Measurements from ENCODE around the gene GARS1.
A peak's percentile ranks its signal among the peaks of the same experiment; 100 is the strongest.
"Not testable (repeated sequence)": the region's sequence is repeated elsewhere in the genome, so short reads cannot be mapped to it uniquely, and the experiment has no call there.

GARS1 gene

DNA sequence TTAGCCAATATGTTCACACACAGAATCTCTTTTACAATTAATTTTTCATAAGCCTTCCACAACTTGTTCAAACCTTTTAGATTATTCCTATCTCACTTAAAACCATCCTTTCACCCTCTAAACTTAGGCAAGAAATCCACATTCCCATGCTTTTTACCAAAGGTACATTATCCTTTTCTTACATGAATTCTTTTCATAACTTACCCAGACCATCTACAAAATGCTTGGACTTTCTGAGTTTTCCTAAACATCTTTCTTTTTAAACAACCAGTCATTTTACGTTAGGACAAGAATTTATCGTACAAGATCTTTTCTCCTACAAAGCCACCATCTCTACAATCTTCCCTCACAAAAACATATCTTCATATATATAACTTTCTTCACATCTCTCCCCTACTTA lies 18.8 kb upstream of the GARS1 start:
- no peak for DNase-seq

GRCh38 chr7:30583181-30583580 lies 11.5 kb upstream of the GARS1 start:
- no peak for DNase-seq

DNA sequence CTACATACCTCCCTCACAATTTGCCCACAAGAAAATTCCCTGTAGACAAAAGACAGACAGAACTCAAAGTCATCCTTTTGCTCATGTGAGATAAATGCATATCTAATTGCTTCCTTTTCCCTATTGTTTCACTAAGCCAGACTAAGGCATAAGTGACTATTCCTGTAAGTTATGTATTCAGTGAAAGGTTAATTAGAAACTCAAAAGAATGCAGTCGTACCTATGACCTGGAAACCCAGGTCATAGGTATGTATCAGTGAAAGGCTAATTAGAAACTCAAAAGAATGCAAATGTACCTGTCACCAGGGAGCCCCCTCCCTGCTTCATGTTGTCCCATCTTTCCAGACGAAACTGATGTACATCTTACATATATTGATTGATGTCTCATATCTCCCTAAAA lies 10.3 kb upstream of the GARS1 start:
- DNase-seq: no peak

DNA sequence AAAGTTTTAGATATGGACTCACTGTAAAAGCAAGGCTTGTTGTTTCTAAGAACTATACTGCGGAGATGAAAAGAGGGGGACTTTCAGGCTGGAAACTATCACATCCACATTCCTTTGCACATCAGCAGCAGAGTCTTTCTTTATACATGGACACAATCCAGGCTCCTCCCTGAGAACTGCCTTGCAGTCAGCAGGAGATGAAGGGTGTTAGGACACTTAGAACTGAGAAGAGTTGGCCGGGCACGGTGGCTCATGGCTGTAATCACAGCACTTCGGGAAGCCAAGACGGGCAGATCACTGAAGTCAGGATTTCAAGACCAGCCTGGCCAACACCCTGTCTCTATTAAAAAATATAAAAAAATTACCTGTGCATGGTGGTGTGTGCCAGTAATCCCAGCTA lies 9.7 kb upstream of the GARS1 start:
- no peak for DNase-seq

DNA sequence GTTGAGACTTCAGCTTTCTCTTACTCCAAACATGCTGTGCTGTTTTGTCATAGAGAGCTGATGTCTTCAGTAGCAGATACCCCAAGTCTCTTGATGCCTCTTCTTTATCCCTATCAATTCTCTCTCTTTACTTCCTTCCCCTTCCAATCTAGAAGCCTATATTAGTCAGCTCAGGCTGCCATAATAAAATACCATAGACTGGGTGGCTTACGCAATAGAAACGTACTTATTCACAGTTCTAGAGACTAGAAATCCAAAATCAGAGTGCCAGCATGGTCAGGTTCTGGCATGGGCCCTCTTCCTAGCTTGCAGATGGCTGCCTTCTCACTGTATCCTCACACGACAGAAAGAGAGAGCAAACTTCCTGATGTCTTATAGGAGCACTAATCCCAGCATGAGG lies 9.0 kb upstream of the GARS1 start:
- DNase-seq: no peak

- DNase-seq: not testable (repeated sequence)
These were observed 7.1 kb upstream of the GARS1 start for GRCh38 chr7:30587547-30587946.

DNA sequence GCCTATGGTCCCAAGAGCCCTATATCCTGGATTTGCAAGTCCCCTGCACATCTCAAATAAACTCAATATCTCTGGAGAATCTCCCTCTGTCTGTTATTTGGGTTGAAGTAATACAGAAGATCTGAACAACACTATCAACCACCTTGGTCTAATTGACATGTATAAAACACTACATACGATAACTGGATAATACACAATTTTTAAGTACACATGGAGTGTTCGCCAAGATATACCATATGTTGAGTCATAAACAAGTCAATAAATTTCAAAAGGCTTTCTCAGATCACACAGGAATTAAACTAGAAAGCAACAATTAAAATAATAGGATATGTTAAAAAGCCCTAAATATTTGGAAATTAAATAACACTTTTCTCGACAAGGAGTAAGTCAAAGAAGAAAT lies 5.6 kb upstream of the GARS1 start:
- no peak for DNase-seq

DNA sequence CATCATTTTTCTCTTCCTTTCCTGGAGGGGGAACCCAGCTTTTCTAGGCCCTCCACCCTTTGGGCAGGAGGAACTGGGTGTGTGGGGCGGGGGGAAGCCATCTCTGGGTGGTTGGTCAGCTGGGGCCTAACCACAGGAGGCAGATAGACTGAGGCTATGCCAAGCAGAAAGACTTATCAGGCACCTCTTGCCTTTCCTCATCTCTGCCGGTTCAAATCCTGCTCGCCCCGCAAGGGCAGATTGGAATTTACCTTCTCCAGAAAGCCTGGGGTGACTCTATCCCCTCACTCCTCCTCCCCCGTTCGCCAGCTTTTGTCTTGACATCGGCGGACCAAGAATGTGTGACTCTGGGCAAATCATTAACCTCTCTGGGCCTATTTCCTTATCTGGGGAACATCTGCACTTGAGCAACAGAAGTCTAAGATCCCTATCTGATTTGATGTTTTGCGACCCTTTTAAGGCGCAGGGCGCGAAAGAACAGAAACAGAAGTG lies 584 bp upstream of the GARS1 start:
- peak; percentile 66 for DNase-seq

DNA sequence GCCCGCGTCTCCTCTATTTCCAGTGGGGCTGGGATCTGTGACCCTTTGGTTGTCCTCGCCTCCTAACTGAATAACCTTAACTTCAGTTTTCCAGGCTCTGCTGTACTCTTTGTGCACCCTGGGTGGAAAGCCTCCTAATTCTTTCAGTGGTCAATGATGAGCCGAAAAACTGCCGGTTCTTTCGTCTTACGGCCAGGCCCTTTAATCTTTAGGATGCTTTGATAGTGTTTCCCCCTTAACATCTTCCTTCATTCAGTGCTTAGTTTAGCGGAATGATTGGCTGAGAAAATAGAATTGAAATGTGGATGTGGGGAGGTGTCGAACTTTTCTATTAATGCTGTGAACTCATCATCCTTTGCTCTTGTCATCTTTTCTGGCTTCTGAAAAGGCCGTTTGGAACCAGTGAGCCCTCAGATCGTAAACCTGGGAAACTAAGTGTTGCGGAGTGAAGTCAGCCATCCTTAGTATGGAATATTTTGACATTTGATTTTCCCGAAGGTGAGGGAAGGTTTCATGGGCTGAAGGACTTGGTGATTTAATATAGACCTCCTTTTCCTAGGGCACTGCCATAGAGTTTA lies 847 bp downstream of the GARS1 start:
- peak; percentile 59 for DNase-seq

- DNase-seq: peak; percentile 66
These were observed 1.4 kb downstream of the GARS1 start for GRCh38 chr7:30596014-30596641.

GRCh38 chr7:30596721-30597120 lies 2.0 kb downstream of the GARS1 start:
- DNase-seq: no peak

DNA sequence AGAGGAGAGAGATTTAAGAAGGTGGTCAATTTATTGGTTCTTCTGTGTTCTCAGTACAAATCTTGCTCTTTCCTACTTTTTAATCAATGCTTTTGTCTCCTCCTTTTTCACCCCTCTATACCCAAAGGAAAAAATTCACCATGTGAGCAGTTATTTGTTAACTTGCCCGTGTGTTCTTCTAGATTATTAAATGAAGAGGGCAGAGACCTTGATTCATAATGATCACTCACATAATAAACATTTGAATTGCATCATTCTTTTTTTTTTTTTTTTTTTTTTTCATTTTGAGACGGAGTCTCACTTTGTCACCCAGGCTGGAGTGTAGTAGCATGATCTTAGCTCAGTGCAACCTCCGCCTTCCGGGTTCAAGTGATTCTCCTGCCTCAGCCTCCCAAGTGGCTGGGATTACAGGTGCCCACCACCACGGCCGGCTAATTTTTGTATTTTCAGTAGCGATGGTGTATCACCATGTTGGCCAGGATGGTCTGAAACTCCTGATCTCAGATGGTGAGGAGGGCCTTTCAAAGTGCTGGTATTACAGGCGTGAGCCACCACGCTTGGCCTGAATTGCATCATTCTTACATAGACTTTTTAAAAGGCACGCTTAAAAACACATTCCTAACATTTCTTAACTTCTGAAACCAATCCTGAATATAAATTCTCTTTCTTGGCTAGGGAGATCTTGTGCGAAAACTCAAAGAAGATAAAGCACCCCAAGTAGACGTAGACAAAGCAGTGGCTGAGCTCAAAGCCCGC lies 3.6 kb downstream of the GARS1 start:
- DNase-seq: no peak

- peak; percentile 96 for DNase-seq
These were observed 10.2 kb downstream of the GARS1 start for GRCh38 chr7:30604901-30605300.

DNA sequence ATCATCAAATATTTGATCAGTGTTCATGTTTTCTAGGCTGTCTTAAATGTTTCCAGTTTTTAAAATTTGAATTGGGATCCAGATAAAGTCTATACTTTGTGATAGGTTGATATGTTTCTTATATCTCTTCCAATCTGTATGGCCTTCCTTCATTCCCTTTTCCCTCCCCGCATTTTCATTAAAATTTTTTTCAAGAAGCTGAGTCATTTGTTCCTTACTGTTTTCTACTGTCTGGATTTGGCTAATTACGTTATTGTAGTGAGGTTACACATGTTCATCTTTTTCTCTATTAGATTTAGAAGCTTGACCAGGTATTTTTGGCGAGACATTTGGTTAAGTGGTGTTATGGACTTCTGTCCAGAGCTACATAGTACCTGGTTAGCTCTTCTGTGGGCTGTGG lies 11.2 kb downstream of the GARS1 start:
- DNase-seq: no peak

DNA sequence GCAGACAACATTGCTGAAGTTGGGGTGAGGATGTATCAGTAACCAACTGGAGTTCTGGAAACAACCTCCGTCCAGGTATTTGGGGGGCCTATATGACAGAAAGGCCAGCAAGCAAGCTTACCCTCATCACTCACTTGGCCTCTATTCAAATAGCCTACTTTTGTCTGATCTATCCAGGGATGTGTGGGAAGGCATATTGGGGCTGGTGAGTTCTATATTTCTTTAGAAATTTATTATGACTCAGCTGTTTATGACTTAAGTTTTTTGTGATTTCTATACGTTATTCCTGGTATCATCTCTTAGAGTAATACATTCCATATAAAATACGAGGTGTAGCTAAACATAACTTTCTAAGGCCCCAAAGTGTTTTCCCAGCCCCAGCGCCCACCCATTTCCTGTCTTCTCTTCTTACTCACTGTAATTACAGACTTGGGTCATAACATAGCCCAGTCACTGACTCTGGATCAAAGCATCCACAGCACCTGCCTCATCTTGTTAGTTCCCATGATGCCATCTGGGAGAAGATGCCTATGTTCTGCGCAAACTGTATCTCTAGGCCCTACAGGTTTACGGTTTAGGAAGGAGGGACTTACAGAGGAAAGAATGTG lies 18.1 kb downstream of the GARS1 start:
- DNase-seq: no peak

DNA sequence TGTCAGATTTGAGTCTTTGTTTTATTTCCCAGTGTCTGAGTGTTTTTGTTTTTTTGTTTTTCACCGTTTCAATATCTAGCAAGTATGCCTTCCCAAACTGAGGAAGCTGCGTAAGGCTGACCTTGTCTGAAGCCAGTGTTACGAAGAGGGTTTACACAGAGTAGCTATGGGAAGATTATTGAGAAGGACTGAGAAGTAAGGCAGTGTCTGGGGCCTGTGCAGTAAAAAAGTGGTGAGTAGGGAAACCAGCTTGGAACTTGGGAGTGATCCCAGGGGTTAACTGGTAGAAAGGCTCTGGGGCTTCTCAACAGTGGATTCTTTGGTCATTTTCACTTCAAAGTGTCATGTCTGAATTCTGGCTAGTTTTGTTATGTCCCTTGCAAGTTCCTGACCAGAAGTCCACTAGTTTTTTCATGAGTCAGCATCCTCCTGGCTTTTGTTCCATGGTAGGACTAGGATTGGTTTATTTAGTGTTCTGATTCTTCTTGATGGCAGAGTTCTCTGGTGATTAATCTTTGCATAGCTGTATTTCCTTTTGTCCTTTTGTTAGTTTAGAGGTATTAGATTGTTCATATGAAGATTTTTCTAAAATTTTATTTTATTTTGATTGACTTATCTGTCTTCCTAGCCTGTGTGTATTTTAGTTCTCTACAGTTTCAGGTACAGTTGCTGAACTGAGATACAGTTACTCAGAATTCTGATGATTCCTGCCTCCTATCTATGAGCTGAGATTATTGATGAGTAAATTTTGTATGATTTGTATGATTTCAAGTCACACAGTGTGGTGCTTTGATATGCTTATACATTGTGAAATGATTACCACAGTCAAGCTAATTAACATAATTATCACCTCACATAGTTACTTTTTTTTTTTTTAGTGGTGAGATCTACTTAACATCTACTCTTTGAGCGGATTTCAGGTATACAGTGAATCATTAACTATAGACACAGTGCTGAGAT lies 19.0 kb downstream of the GARS1 start:
- no peak for DNase-seq

DNA sequence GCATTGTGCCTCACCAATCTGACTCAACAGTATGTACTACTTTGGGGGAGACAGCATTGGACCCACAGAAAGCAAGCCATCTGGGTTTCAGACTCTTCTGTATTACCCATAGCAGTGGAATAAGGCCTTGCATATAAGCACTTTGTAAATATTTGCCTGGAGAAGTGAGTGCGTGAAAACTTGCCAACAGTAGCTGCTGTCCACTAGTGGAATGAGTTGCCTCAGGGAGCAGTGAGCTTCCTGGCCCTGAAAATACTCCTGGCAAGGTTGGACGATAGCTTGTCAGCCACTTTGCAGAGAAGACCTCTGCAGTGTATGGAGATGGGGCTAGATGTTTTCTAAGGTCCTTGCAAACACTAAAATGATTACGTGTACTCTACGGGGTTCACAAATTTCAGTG lies 21.6 kb downstream of the GARS1 start:
- no peak for DNase-seq

GRCh38 chr7:30617359-30617758 lies 22.7 kb downstream of the GARS1 start:
- DNase-seq: no peak

- no peak for DNase-seq
These were observed 23.5 kb downstream of the GARS1 start for GRCh38 chr7:30618080-30618676.

DNA sequence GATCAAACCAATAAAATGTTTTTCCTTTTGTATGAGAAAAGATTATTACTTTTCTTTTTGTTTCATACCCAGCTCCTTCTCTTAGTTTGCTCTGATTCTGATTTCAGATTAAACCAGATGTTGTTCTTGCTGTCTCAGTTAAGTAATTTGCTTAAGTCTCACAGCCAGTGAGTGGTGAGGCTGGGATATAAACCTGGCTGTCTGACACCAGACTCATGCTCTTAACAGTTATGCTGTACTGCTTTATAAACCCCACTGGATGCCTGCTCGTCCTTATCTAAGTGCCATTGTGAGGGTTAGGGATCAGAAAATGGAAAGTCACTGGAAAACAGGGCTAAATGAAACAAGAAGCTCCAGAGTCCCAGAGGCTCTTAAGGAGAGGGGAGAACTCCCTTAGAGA lies 24.3 kb downstream of the GARS1 start:
- DNase-seq: no peak

DNA sequence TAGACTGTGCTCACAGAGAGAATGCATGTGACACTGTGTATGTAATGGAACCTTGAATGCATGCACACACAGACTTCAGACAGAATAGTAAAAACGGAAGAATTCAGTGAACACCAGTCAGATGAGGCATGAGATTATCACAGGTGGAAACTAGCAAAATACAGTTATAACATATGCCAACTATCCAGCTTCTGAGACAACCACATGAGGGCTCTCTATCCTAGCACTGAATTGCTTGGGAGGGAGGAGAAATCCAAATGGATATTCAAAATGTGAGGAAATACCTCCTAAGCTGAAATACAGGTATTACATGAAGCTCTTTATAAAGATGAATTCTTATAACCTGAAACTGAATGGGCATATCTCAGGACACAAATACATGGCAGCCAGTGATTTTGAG lies 30.6 kb downstream of the GARS1 start:
- DNase-seq: peak; percentile 28

- DNase-seq: no peak
These were observed 32.3 kb downstream of the GARS1 start for GRCh38 chr7:30627026-30627425.

All from NCI-H2171 treated with DMSO at 0.1 percent for 48 hours (cell line).